HG02588 (cell line): ENCODE results near the gene PRDX2.
"Not testable (repeated sequence)": the region's sequence is repeated elsewhere in the genome, so short reads cannot be mapped to it uniquely, and the experiment has no call there.

Experiments used
- ATAC-seq: cut with Tn5 transposase; IDR thresholded peaks from one replicate; pipeline ENCODE4 v1.9.1; 2021; ENCODE audit warnings: mild to moderate bottlenecking, moderate library complexity; ENCODE audit not compliant: unreplicated experiment

PRDX2 gene

GRCh38 chr19:12825254-12826131 lies 23.9 kb upstream of the PRDX2 start:
- ATAC-seq, result no peak

- ATAC-seq, result no peak
These were observed 20.2 kb upstream of the PRDX2 start for GRCh38 chr19:12821761-12822160.

GRCh38 chr19:12817810-12818209 lies 16.2 kb upstream of the PRDX2 start:
- not testable (repeated sequence) for ATAC-seq

- ATAC-seq, result not testable (repeated sequence)
These were observed 15.6 kb upstream of the PRDX2 start for GRCh38 chr19:12817188-12817587.

GRCh38 chr19:12815088-12815487 lies 13.5 kb upstream of the PRDX2 start:
- ATAC-seq, result no peak

- ATAC-seq, result peak; percentile 78
These were observed 4.9 kb upstream of the PRDX2 start, which contains the start of gene RNASEH2A for GRCh38 chr19:12806242-12807081. Gene RNASEH2A (plus strand): TSS chr19:12806584. CDS start chr19:12806674, 90 bp downstream.

- ATAC-seq, result no peak
These were observed 2.5 kb upstream of the PRDX2 start for GRCh38 chr19:12804051-12804450.

- no peak for ATAC-seq
These were observed 887 bp upstream of the PRDX2 start for GRCh38 chr19:12802267-12803106.

GRCh38 chr19:12800923-12801465 lies 606 bp downstream of the PRDX2 start:
- no peak for ATAC-seq

- no peak for ATAC-seq
These were observed 1.2 kb downstream of the PRDX2 start for GRCh38 chr19:12800466-12800770.

- no peak for ATAC-seq
These were observed 1.7 kb downstream of the PRDX2 start for GRCh38 chr19:12799742-12800465.

- not testable (repeated sequence) for ATAC-seq
These were observed 4.0 kb downstream of the PRDX2 start for GRCh38 chr19:12797607-12798006.

GRCh38 chr19:12797141-12797587 lies 4.4 kb downstream of the PRDX2 start:
- no peak for ATAC-seq

GRCh38 chr19:12796146-12797071 lies 5.2 kb downstream of the PRDX2 start:
- ATAC-seq, result no peak

GRCh38 chr19:12794971-12795381 lies 6.6 kb downstream of the PRDX2 start:
- no peak for ATAC-seq

- no peak for ATAC-seq
These were observed 7.2 kb downstream of the PRDX2 start for GRCh38 chr19:12794196-12794941.

- ATAC-seq, result peak; percentile 33
These were observed 8.1 kb downstream of the PRDX2 start for GRCh38 chr19:12793290-12794195.
